ENCODE measurements around the gene CLK3. TPM values are rescaled to one million over a fixed set of nuclear protein-coding genes. Genes with fewer than 3 reads are reported as not detected.

CLK3 gene
- total RNA-seq, 2 experiments from 2014 or later = 86.5 to 109 TPM

- POLR2A ChIA-PET = interaction anchor here (0.5 kb wide), 1 partner anchor 72 kb away, joined by 7 read pairs; no protein-coding TSS in a partner anchor
- H3K27ac ChIP-seq (ENCODE audit: low read depth, low read length, poor library complexity, severe bottlenecking) = peak overlapping the region; percentile 2
- TF ChIP-seq EZH2phosphoT487 (IDR thresholded peaks at IDR 0.05; ENCODE audit: borderline replicate concordance, low read depth, low read length) = no peak
- TF ChIP-seq, protein P1, sequence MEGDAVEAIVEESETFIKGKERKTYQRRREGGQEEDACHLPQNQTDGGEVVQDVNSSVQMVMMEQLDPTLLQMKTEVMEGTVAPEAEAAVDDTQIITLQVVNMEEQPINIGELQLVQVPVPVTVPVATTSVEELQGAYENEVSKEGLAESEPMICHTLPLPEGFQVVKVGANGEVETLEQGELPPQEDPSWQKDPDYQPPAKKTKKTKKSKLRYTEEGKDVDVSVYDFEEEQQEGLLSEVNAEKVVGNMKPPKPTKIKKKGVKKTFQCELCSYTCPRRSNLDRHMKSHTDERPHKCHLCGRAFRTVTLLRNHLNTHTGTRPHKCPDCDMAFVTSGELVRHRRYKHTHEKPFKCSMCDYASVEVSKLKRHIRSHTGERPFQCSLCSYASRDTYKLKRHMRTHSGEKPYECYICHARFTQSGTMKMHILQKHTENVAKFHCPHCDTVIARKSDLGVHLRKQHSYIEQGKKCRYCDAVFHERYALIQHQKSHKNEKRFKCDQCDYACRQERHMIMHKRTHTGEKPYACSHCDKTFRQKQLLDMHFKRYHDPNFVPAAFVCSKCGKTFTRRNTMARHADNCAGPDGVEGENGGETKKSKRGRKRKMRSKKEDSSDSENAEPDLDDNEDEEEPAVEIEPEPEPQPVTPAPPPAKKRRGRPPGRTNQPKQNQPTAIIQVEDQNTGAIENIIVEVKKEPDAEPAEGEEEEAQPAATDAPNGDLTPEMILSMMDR (conservative IDR thresholded peaks at IDR 0.05; ENCODE audit: low read length) = no peak
Observed at GRCh38 chr15:74630284-74631086, 14.8 kb downstream of the CLK3 start.

GRCh38 chr15:74631087-74631385 is 15.4 kb downstream of the CLK3 start:
- Histone ChIP-seq H3K4me3 (ENCODE audit: low read depth, low read length, poor library complexity, severe bottlenecking) (no peak overlapping the region), H3K9me3 (ENCODE audit: low read length) (no peaks in the 10 kb centered on the region), H3K9me2 (ENCODE audit: insufficient read depth, low read length) (no peaks in the 10 kb centered on the region), H3K36me3 (ENCODE audit: insufficient read depth, low read length) (peaks cover 93% of the 10 kb centered on the region), H3K79me2 (ENCODE audit: insufficient read depth, low read depth, low read length) (no peaks in the 10 kb centered on the region), H3K4me1 (ENCODE audit: insufficient read depth, low read length, poor library complexity, severe bottlenecking) (peaks cover 26% of the 10 kb centered on the region), H3K4me2 (ENCODE audit: low read length) (no peak overlapping the region), H3K27ac (ENCODE audit: low read depth, low read length, poor library complexity, severe bottlenecking) (no peak overlapping the region), H4K20me1 (ENCODE audit: insufficient read depth, low read length) (no peaks in the 10 kb centered on the region), H2AFZ (ENCODE audit: low read length) (no peak overlapping the region)
- intact Hi-C loops (cut with micrococcal nuclease; ENCODE audit: unreplicated experiment) = no loop called here
- no TSS peak for BruUV-seq (replicated peaks)
- TF ChIP-seq, protein P1 (conservative IDR thresholded peaks at IDR 0.05; ENCODE audit: low read length) = no peak
- TF ChIP-seq EZH2phosphoT487 (IDR thresholded peaks at IDR 0.05; ENCODE audit: borderline replicate concordance, low read depth, low read length) = no peak
- ChIA-PET CTCF (ENCODE audit: unreplicated experiment) (interaction anchor here (0.6 to 1.3 kb wide), 4 partner anchors 10 to 162 kb away, joined by 3 to 8 read pairs (median 6); no protein-coding TSS in a partner anchor), POLR2A (interaction anchor here (0.5 kb wide), 1 partner anchor 73 kb away, joined by 7 read pairs; no protein-coding TSS in a partner anchor)
- DNase-seq (ENCODE audit: low spot score) = no peak

More at GRCh38 chr15:74630284-74631086, 14.8 kb downstream of the CLK3 start:
- Histone ChIP-seq H3K4me3 (ENCODE audit: low read depth, low read length, poor library complexity, severe bottlenecking) (no peak overlapping the region), H3K4me1 (ENCODE audit: insufficient read depth, low read length, poor library complexity, severe bottlenecking) (peaks cover 26% of the 10 kb centered on the region), H3K36me3 (ENCODE audit: insufficient read depth, low read length) (peaks cover 94% of the 10 kb centered on the region), H3K9me3 (ENCODE audit: low read length) (no peaks in the 10 kb centered on the region), H3K79me2 (ENCODE audit: insufficient read depth, low read depth, low read length) (no peaks in the 10 kb centered on the region), H2AFZ (ENCODE audit: low read length) (no peak overlapping the region), H4K20me1 (ENCODE audit: insufficient read depth, low read length) (no peaks in the 10 kb centered on the region), H3K4me2 (ENCODE audit: low read length) (no peak overlapping the region; the same call in 1 of the 2 replicates), H3K9me2 (ENCODE audit: insufficient read depth, low read length) (no peaks in the 10 kb centered on the region)
- intact Hi-C loops (cut with micrococcal nuclease; ENCODE audit: unreplicated experiment) = no loop called here
- peak; percentile 69 for DNase-seq (ENCODE audit: low spot score)
- CTCF ChIA-PET (ENCODE audit: unreplicated experiment) = interaction anchor here (0.9 to 1.3 kb wide), 4 partner anchors 9 to 161 kb away, joined by 3 to 7 read pairs (median 4); no protein-coding TSS in a partner anchor
- no TSS peak for BruUV-seq (replicated peaks)

DNA sequence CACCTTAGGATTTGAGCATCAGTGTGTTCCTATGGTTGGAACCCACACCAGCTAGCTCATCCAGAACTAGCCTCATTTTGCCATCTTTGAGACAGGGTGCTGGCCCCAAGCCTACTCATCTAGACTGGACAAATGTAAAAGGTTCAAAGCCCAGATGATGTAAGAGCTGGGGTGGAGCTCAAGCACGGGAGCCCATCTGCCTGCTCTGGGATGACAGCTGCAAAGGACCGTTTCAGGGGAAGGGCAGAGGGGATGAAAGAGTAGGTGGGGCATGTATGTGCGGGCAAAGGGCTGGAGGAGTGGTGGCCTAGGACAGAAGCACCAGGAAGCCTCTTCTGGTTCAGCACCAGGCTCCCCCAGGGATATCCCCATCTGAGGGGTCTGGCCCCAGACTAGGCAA is 15.8 kb downstream of the CLK3 start:
- CTCF ChIA-PET (ENCODE audit: unreplicated experiment) = interaction anchor here (0.6 to 1.3 kb wide), 7 partner anchors 10 to 162 kb away, joined by 3 to 8 read pairs (median 4); no protein-coding TSS in a partner anchor
- no peak overlapping the region for H3K27ac ChIP-seq (ENCODE audit: low read depth, low read length, poor library complexity, severe bottlenecking)
- intact Hi-C loops (cut with micrococcal nuclease; ENCODE audit: unreplicated experiment) = no loop called here
- TF ChIP-seq, protein P1 (conservative IDR thresholded peaks at IDR 0.05; ENCODE audit: low read length) = no peak
- TF ChIP-seq EZH2phosphoT487 (IDR thresholded peaks at IDR 0.05; ENCODE audit: borderline replicate concordance, low read depth, low read length) = no peak
- no peaks in the 10 kb centered on the region for H3K79me2 ChIP-seq (ENCODE audit: insufficient read depth, low read depth, low read length)
- peaks cover 24% of the 10 kb centered on the region for H3K4me1 ChIP-seq (ENCODE audit: insufficient read depth, low read length, poor library complexity, severe bottlenecking)
- no peaks in the 10 kb centered on the region for H3K9me3 ChIP-seq (ENCODE audit: low read length)
- H3K4me3 ChIP-seq (ENCODE audit: low read depth, low read length, poor library complexity, severe bottlenecking) = no peak overlapping the region
- no peak overlapping the region for H2AFZ ChIP-seq (ENCODE audit: low read length)
- no peaks in the 10 kb centered on the region for H4K20me1 ChIP-seq (ENCODE audit: insufficient read depth, low read length)
- no peak overlapping the region for H3K4me2 ChIP-seq (ENCODE audit: low read length)
- no peaks in the 10 kb centered on the region for H3K9me2 ChIP-seq (ENCODE audit: insufficient read depth, low read length)
- H3K36me3 ChIP-seq (ENCODE audit: insufficient read depth, low read length) = peaks cover 93% of the 10 kb centered on the region
- POLR2A ChIA-PET = interaction anchor here (1.3 to 1.5 kb wide), 2 partner anchors 10 to 137 kb away, joined by 3 read pairs; no protein-coding TSS in a partner anchor
- no peak for DNase-seq (ENCODE audit: low spot score)
- no TSS peak for BruUV-seq (replicated peaks)

Data from OCI-LY7 (cell line).